IPS-18c (cell line): ENCODE results near the gene GTF2F1.
"Not testable (repeated sequence)": the region's sequence is repeated elsewhere in the genome, so short reads cannot be mapped to it uniquely, and the experiment has no call there.

Experiments used
- H3K4me3 ChIP-seq: 2 replicates; pipeline ENCODE4 v1.7.0; 2013; ENCODE audit warnings: low read depth, mild to moderate bottlenecking, low read length, moderate library complexity; ENCODE audit not compliant: insufficient read depth
- H3K9me3 ChIP-seq: one replicate; pipeline ENCODE4 v1.6.1; 2013; ENCODE audit warnings: mild to moderate bottlenecking, low read length, moderate library complexity; ENCODE audit not compliant: control insufficient read depth, insufficient read depth

Gene GTF2F1

GRCh38 chr19:6374161-6374709 lies 18.7 kb downstream of the GTF2F1 start:
- Histone ChIP-seq H3K4me3 (peak overlapping the region; percentile 47; the same call in 1 of the 2 replicates), H3K9me3 (no peaks in the 10 kb centered on the region)

- Histone ChIP-seq H3K9me3 (no peaks in the 10 kb centered on the region), H3K4me3 (peak overlapping the region; percentile 47)
These were observed 19.2 kb downstream of the GTF2F1 start for GRCh38 chr19:6373813-6374108.

GRCh38 chr19:6373096-6373812 lies 19.7 kb downstream of the GTF2F1 start:
- H3K9me3 ChIP-seq: no peaks in the 10 kb centered on the region
- peak overlapping the region; percentile 87 for H3K4me3 ChIP-seq

GRCh38 chr19:6372594-6373095 lies 20.3 kb downstream of the GTF2F1 start, which contains the start of gene ALKBH7:
ALKBH7 (plus strand) TSS chr19:6372794; CDS start chr19:6372821, 27 bp downstream.
- Histone ChIP-seq H3K9me3 (no peaks in the 10 kb centered on the region), H3K4me3 (peak within 1 kb of the TSS; percentile 87)

GRCh38 chr19:6364353-6364752 lies 28.6 kb downstream of the GTF2F1 start:
- H3K9me3 ChIP-seq: no peaks in the 10 kb centered on the region
- no peak overlapping the region for H3K4me3 ChIP-seq

- Histone ChIP-seq H3K9me3 (no peaks in the 10 kb centered on the region), H3K4me3 (peak overlapping the region; percentile 87)
These were observed 30.6 kb downstream of the GTF2F1 start for GRCh38 chr19:6362351-6362801.

- H3K4me3 ChIP-seq: peak overlapping the region; percentile 87
These were observed 31.0 kb downstream of the GTF2F1 start for GRCh38 chr19:6362027-6362350.

GRCh38 chr19:6360857-6361216 lies 32.1 kb downstream of the GTF2F1 start:
- peak overlapping the region; percentile 87 for H3K4me3 ChIP-seq
- not testable (repeated sequence) for H3K9me3 ChIP-seq

More at GRCh38 chr19:6362027-6362350, 31.0 kb downstream of the GTF2F1 start:
- H3K9me3 ChIP-seq: no peaks in the 10 kb centered on the region

- H3K9me3 ChIP-seq, H3K4me3 ChIP-seq: not testable (repeated sequence)
These were observed 32.5 kb downstream of the GTF2F1 start for GRCh38 chr19:6360445-6360844.

GRCh38 chr19:6359568-6360341 lies 33.2 kb downstream of the GTF2F1 start:
- no peaks in the 10 kb centered on the region for H3K9me3 ChIP-seq
- H3K4me3 ChIP-seq: no peak overlapping the region

GRCh38 chr19:6358003-6358402 lies 35.0 kb downstream of the GTF2F1 start:
- no peaks in the 10 kb centered on the region for H3K9me3 ChIP-seq
- H3K4me3 ChIP-seq: no peak overlapping the region; the same call in 1 of the 2 replicates

- H3K9me3 ChIP-seq: no peaks in the 10 kb centered on the region
These were observed 35.8 kb downstream of the GTF2F1 start for GRCh38 chr19:6357174-6357573.

GRCh38 chr19:6355321-6356040 lies 37.5 kb downstream of the GTF2F1 start:
- H3K4me3 ChIP-seq, H3K9me3 ChIP-seq: not testable (repeated sequence)

More at GRCh38 chr19:6357174-6357573, 35.8 kb downstream of the GTF2F1 start:
- H3K4me3 ChIP-seq: no peak overlapping the region

GRCh38 chr19:6354098-6354674 lies 38.8 kb downstream of the GTF2F1 start:
- H3K4me3 ChIP-seq: no peak overlapping the region
- no peaks in the 10 kb centered on the region for H3K9me3 ChIP-seq

- no peaks in the 10 kb centered on the region for H3K9me3 ChIP-seq
- H3K4me3 ChIP-seq: no peak overlapping the region
These were observed 40.4 kb downstream of the GTF2F1 start for GRCh38 chr19:6352381-6353165.

- Histone ChIP-seq H3K9me3 (no peaks in the 10 kb centered on the region), H3K4me3 (no peak overlapping the region)
These were observed 42.3 kb downstream of the GTF2F1 start for GRCh38 chr19:6350688-6351087.
